Effector CD4-positive, alpha-beta T cell (primary cell): ENCODE data around the gene SRBD1.

ENCODE experiments used
- DNase-seq: peaks from one replicate; pipeline ENCODE4 v3.0.0-alpha.2; 2020

SRBD1 gene

GRCh38 chr2:45540942-45541341 lies 70.1 kb downstream of the SRBD1 start:
- DNase-seq, result no peak

DNA sequence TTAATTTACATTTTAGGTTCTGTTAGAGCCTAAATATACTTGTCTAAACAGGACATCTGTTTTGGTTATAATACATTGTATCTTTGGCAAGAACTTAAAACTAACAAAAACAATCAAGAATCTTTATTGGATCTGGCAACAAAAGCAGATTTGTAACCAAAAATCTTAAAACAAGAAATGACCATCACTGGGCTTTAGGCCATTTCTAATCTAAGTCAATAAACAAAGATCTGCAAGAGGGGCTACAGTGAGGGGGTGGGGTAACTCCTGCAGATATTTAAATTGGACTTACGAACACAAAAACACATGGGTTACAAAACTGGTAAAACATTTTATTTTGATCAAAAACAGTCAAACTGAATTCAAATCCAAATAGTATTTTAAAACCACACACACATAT lies 77.3 kb downstream of the SRBD1 start:
- no peak for DNase-seq

DNA sequence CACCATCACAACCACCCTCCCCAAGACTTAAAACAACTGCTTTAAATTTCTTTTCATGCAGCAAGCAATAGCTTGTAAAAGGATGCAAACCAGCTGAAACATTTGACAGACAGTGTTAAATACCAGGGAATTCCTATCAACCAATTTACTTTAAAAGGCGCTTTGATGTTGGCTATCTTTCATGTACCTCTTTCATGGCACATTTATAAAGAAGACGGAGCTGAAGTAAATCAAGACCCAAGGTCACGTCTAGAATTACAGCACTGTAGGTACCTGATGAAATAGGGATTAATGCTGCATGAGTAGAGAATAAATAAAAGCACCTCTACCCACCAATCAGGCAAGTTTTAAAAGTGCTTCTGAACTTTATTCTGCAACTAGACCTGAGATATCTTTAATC lies 78.9 kb downstream of the SRBD1 start:
- DNase-seq, result no peak

- no peak for DNase-seq
Measured at GRCh38 chr2:45524016-45524415, 87.1 kb downstream of the SRBD1 start.

DNA sequence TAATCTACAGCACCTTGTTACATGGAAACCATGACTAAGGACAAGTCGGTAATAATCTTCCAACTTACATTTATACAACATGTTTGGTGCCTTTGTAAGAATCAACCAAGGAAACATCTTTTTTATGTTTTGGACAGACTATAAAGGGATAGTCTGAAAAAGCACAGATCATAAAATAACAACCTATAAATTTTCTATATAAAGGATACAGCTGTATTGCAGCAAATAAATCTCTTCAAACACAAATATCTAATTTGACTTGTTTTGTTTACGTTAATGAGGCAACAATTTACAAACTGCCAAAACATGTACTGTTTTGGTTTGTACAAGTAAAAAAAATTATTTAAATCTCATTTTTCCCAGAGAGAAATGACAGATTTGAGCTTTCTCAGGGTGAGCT lies 92.5 kb downstream of the SRBD1 start:
- DNase-seq, result no peak

GRCh38 chr2:45510701-45511420 lies 100.2 kb downstream of the SRBD1 start:
- no peak for DNase-seq

GRCh38 chr2:45506756-45507155 lies 104.3 kb downstream of the SRBD1 start:
- DNase-seq, result no peak

- DNase-seq, result no peak
Measured at GRCh38 chr2:45505138-45505537, 105.9 kb downstream of the SRBD1 start.

DNA sequence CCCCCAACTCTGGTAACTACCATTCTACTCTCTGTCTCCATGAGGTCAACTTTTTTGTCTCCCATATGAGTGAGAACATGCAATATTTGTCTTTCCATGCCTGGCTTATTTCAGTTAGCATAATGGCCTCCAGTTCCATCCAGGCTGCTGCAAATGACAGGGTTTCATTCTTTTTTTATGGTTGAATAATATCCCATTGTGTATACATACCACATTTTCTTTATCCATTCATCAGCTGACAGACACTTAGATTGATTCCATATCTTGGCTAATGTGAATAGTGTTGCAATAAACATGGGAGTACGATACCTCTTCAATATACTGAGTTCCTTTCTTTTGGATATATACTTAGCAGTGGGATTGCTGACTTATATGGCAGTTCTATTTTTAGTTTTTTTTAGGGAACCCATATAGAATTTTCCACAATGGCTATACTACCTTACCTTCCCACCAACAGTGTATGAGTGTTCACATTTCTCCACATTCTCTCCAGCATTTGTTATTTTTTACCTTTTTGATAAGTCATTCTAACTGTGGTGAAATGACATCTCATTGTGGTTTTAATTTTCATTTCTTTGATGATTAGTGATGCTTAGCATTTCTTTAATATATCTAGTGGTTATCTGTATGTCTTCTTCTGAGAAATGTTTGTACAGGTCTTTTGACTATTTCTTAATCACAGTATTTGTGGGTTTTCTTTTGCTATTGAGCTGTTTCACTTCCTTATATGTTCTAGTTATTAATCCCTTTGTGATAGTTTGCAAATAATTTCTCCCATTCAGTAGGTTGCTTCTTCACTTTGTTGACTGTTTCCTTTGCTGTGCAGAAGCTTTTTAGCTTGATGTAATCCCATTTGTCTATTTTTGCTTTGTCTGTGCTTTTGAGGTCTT lies 112.2 kb downstream of the SRBD1 start:
- no peak for DNase-seq

- DNase-seq, result no peak
Measured at GRCh38 chr2:45497355-45497754, 113.7 kb downstream of the SRBD1 start.

DNA sequence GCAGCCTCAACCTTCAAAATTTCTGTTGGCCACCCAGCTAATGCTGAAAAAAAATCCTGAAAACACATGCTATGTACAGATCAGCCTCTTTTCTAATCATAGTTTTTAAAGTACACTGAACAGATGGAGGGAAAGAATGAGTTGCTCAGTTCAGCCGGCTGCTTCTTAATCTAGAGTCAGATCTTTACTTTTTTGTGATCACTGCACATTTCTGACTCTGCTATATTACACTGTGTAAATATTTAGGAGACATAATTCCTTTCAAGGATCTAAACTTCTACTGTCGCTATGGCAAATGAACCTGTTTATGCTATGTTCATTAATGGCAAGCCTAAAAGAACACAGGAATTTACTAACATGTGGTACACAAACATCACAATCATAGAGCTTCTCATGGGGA lies 114.2 kb downstream of the SRBD1 start:
- DNase-seq, result no peak

- no peak for DNase-seq
Measured at GRCh38 chr2:45494978-45495293, 116.1 kb downstream of the SRBD1 start.

DNA sequence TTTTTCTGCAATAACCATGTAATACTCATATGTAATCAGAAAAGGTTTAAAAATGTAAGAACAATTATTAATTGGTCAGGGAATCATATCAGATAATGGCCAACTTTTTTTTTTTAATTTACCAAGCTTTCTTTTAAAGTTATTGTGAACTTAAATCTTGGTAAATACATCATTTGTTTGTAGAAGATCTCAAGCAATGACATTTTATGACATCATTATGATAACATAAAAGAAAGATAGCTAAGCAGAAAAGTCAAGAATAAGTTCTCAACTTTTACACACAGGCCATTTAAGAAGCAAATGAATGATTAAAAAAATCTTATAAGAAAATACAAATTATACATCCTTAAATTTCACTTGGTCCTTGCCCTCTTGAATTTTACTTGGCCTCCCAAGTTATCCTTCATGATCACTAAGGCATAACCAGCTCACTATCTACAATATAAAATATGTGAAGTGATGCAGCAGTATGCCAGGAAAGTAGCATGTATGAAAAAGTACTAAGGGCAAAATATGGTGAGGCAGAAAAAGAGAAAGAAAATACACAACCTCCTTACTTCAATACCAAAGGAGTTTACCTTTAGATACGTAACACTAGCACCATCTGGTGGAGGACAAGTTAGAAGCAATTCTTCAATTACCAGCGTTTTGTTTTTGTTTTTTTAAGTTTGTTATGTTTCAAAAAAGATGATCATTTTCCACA lies 116.6 kb downstream of the SRBD1 start:
- no peak for DNase-seq

DNA sequence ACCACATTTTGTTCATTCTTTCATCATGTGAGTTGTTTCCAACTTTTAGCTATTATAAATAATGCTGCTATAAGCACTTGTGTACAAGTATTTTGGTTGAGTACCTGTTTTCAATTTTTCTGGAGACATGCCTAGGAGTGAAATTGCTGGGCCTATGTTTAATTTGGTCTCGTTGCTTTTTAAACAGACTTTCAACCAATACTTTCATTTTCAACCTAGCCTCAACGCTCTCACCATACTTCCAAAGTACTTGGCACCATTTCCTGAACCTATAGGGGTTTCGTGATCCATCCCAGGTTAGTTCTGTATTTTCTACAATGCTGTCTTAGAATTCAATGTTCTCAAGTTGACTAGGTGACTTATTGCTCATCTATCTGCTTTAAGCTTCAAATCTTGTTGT lies 126.1 kb downstream of the SRBD1 start:
- DNase-seq, result no peak

DNA sequence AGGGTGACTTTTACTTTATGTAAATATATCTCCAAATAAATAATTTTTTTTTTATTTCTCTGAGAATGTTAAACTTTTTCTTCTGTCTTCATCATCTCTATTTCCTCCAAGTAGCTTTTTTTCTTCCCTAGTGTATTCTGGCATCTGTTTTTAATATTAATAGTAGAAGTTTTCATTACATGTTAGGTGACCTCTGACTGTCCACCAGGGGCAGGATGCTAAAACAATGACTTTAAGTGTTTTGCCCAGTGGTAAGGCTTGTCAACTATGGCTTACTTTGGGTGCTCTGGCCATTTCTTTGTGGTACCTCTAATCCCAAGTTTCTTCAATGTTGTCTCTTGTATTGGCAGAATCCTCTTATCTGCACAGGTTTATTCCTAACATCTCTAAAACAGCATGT lies 127.1 kb downstream of the SRBD1 start:
- DNase-seq, result no peak

GRCh38 chr2:45477546-45477945 lies 133.5 kb downstream of the SRBD1 start:
- DNase-seq, result no peak

DNA sequence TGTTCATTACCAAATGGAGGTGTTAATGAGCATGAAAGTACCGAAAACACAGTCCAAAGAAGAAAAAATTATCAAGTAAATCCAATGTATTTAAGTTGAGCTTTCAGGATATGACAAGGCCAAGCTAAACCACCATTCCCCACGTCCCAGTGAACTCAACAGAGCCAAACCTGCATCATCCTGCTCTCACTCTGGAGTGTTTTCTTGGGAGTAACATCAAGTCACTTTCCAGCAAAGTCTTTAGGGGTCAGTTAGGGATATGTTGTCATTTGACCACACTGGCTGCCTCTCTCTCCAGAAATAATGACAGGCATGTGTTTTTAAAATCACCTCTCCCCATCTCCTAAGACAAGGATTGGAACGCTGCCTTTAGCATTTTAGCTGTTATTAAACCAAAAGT lies 140.5 kb downstream of the SRBD1 start:
- DNase-seq, result no peak

DNA sequence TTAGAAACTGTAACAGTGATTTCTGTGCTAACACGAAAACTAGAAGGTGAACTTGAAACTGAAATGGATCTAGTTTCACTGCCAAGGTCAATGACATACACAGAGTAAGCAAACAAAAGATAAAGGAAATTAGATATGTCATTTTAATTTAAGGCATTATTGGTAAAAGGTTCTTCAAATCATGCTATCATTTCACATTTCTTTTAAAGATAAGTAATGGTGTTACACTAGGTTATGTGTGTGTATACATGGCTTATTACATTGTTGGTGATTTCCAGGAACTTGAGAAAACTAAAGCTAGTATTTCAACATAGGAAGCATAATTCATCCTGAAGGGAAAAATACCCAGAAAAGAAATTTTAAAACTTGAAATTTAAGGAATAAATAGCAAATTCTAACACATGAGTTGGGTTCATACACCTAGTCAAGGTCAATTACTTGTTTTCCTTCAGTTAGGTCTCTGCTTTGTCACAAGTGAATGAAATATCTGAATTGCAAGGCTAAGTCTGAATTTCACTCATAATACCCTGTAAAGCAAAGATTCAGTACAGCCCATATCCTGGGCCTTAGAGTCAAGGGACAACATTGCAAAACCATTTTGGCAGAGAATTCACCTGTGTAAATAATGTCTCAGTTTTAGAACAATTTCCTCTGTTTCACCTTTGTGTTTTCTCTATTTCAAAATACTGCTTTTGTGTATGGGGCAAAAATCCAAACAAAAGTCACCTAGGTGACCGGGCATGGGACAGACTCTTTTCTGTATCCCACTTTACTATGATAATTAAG lies 141.6 kb downstream of the SRBD1 start:
- no peak for DNase-seq

DNA sequence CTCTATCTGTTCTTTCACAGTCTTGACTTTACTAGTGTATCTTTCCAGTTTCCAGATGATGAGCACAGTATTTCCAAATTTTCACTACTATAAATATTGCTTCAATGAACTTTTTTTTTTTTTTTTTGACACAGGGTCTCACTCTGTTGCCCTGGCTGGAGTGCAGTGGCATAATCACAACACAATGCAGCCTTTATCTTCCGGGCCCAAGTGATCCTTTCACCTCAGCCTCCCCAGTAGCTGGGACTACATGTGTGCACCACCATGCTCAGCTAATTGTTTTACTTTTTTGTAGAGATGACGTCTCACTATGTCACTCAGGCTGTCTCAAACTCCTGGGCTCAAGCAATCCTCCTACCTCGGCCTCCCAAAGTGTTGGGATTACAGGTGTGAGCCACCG lies 142.8 kb downstream of the SRBD1 start:
- DNase-seq, result no peak

DNA sequence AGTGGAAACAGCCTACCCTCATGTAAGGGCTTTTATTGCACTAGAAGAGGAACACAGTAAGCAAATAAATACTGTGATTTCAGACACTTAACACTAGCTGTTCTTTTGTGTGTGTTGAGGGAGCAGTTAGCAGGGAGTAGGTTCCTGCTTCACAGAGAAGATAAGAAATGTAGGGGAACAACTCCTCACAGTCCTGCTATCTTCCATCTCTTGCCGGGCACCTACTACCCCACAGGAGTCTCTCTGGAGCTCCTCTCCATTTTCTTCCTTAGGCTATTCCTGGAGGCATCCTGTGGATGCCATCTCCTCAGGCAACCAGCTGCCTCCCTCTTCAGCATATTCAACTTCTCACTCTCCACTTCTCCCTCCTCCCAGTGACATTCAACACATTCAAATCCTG lies 145.0 kb downstream of the SRBD1 start:
- no peak for DNase-seq

GRCh38 chr2:45460825-45461224 lies 150.2 kb downstream of the SRBD1 start:
- DNase-seq, result no peak

DNA sequence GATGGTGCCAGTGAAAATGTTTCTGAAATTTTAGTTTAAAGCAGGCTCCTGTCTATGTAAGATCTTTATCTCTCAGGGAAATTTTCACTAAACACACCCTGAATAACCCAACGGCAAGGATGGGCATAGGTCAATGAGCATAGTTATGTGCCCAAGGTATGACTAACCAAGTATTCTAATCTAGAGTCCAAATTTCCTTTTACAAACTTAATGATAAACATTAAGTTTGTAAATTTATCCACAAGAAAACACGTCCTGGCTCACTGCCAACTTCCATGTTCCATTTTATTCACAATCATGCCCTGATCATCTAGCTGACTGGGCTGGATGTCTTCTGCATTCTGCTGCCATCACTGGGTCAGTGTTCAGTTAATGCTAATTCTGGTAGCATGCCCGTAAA lies 151.2 kb downstream of the SRBD1 start:
- DNase-seq, result no peak
